Right lobe of liver (tissue), 6 donors: ENCODE measurements around the gene ATP7B. TPM values are rescaled to one million over a fixed set of nuclear protein-coding genes. Genes with fewer than 3 reads are reported as not detected.

Experiments
- ATAC-seq, 4 donors: fragments of 200-7000 bp; cut with Tn5 transposase; one replicate each; pipeline ENCODE4 v1.9.1; 2020; ENCODE audit warnings: mild to moderate bottlenecking in 4 of 4, moderate library complexity in 4 of 4
- DNase-seq, 3 donors: peaks; one replicate each; pipeline ENCODE4 v3.0.0-alpha.2; 2020
- H3K27ac ChIP-seq, 3 donors: fragments of 200-600 bp; one replicate each; pipeline ENCODE4 v1.8.0; 2022
- H3K27me3 ChIP-seq, 2 donors: fragments of 200-600 bp; one replicate each; pipeline ENCODE4 v1.8.0; 2022
- H3K36me3 ChIP-seq, 4 donors: fragments of 200-600 bp; sonication (generic) in 1 of 4; one replicate each; pipeline versions ENCODE4 v1.5.1 to v1.8.0; 2017 to 2022; ENCODE audit warnings: control low read depth in 1 of 4
- H3K4me1 ChIP-seq, 4 donors: fragments of 200-600 bp; sonication (generic) in 1 of 4; one replicate each; pipeline versions ENCODE4 v1.5.1 to v1.8.0; 2017 to 2022; ENCODE audit warnings: control low read depth in 1 of 4
- H3K4me3 ChIP-seq, 3 donors: fragments of 200-600 bp; one replicate each; pipeline ENCODE4 v1.8.0; 2022
- H3K9me3 ChIP-seq, 4 donors: fragments of 200-600 bp; sonication (generic) in 1 of 4; one replicate each; pipeline versions ENCODE4 v1.5.1 to v1.8.0; 2017 to 2022; ENCODE audit warnings: control low read depth in 1 of 4
- POLR2A ChIP-seq: fragments of 450-650 bp; IDR thresholded peaks from one replicate; pipeline ENCODE4 v1.6.1; 2017; ENCODE audit warnings: antibody characterized with exemption, mild to moderate bottlenecking
- WGBS: methylation state at CpG from one replicate; pipeline ENCODE4 v1.1.6; 2018; ENCODE audit warnings: low coverage, low lambda C conversion rate; ENCODE audit not compliant: insufficient coverage; ENCODE audit errors: missing lambda C conversion rate; 5-methylcytosine and 5-hydroxymethylcytosine counted together
- intact Hi-C, 2 donors: fragments of 100-400 bp; cut with DNase I; formaldehyde crosslinking; loops; one replicate each; pipeline versions ENCODE4 v1.11.2 to v1.14.1; 2022
- total RNA-seq, 6 experiments: library from RNA; depleted of rRNA in 2 of 6; stranded (reverse); fragments of >200 nt in 2 of 6; fragmentation: NEBNext Ultra II Directional in 3 of 6; extraction: Animal tissue kit (Norgen Biotek cat#: 25700) in 3 of 6; gene quantifications; one replicate each; pipeline versions ENCODE4 v1.1.0 to v1.2.4, GENCODE V29; 2016 to 2023
- TF ChIP-seq, protein P1 (sequence below), 4 donors: fragments of 200-600 bp in 3 of 4; fragments of 450-650 bp in 1 of 4; IDR thresholded peaks; one replicate each; pipeline versions ENCODE4 v1.5.1 to v1.8.0; 2016 to 2022; ENCODE audit warnings: antibody characterized with exemption in 4 of 4, mild to moderate bottlenecking in 2 of 4
- donor health status: DM: no; HTN: yes; CAD: no.
- donor health status: DM: no; HTN: no; CAD: no.
- donor health status: DM: no; HTN: no; CAD: no.
- donor health status: DM: no; HTN: yes; CAD: no.
- donor health status: DM: no; HTN: yes; CAD: no.

ATP7B gene
- total RNA-seq, 6 experiments from 2014 or later = 17.1 to 27.6 (median 21.6) TPM

DNA sequence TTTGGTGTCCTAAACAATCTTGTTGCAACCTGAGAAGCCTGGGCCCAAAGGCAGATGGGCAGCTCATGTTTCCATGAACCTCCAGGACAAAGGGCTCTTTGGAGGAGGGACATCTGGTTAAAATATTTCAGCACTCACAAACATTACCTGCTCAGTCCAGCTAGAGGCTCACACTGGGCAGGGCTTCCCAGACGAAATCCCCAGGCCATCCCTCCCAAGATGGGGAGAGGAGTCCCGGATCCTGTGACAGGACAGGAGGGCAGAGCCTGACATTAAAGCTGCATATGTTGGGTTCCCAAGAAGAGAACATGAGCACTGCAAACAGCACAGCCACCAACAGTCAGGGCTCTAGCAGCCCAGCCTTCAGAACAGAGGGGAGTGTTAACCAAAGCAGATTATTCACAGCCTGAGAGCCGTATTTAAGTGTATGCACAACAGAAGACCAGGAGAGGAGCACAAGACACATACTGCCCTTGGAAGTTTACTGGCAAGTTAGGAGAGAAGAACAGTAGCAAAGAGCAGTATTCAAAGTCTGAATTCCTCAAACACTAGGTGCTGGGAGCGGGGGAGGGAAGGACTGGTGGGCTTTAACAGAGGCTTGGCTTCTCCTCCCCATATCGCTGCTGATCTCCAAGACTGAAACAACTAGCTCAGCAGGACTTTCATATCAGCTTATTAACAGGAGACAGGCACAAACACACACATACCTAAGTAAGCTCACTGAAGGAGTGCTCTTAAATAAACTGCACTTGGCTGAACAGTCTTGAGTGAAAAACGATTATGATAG, 12.3 kb downstream of the ATP7B start:
- Histone ChIP-seq H3K36me3 (no peaks in the 10 kb centered on the region), H3K9me3 (no peaks in the 10 kb centered on the region), H3K4me1 (peaks cover 0 to 60% (median 25%) of the 10 kb centered on the region in 4 donors), H3K27me3 (no peaks in the 10 kb centered on the region), H3K4me3 (no peak overlapping the region), H3K27ac (peak overlapping the region; percentile 39 to 86 (median 75))
- intact Hi-C loops = no loop called here
- ATAC-seq (peak; percentile 40 to 66 (median 53)), DNase-seq (peak in 1 of 3 donors; percentile 68)
- peak; percentile 47 for TF ChIP-seq POLR2A
- TF ChIP-seq, protein P1, sequence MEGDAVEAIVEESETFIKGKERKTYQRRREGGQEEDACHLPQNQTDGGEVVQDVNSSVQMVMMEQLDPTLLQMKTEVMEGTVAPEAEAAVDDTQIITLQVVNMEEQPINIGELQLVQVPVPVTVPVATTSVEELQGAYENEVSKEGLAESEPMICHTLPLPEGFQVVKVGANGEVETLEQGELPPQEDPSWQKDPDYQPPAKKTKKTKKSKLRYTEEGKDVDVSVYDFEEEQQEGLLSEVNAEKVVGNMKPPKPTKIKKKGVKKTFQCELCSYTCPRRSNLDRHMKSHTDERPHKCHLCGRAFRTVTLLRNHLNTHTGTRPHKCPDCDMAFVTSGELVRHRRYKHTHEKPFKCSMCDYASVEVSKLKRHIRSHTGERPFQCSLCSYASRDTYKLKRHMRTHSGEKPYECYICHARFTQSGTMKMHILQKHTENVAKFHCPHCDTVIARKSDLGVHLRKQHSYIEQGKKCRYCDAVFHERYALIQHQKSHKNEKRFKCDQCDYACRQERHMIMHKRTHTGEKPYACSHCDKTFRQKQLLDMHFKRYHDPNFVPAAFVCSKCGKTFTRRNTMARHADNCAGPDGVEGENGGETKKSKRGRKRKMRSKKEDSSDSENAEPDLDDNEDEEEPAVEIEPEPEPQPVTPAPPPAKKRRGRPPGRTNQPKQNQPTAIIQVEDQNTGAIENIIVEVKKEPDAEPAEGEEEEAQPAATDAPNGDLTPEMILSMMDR (IDR thresholded peaks at IDR 0.05) = no peak
- WGBS = 23% methylated on average over 6 of the region's 6 CpGs

DNA sequence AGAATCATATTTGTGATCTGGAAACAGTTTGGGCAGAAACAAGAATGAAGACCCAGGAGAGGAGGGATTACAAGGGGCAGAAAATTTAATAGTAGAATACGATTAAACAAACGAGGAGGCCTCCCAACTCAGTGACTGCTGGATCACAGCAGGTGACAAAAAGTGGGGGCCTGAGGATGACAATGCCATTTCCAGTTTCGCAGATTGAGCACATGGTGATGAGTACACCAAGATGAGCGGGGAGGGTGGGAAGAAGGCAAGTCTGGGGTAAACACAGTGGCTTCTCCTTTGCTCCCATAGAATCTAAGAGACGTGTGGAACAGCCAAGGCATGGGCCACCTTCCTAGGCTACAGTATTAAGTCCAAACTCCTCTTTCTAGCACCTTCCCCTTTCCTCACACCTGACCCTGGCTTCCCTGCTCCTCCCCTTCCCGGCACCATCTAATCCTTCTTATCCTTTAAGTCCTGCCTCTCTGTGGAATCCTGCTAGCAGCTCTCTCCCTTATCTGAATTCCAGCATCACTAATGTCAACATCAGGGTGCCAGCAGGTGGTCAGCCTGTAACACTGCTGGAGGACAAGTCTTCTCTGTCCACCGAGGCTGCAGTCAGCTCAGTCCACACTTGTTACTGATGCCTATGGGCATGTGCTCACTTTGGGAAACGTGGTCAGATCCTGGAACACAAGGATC, 13.5 kb downstream of the ATP7B start:
- ATAC-seq = peak; percentile 7 to 30 (median 22)

DNA sequence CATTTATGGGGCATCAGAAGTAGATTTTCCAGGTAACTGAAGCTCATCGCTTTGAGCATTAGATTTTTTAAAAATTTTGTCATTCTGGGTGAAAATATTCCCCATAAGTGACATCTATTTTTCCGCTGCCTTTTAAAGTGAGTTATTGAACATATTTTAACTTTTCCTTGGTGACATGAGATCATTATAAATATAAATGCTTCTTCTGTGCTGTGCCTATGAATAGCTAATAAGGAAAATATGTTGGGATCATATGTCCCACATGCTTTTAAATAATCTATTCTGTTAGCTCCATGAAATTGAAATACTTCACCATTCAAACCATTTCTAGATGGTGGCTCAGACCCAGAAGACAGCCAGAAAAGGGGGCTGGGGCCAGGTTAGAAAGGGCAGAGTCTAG, 14.1 kb downstream of the ATP7B start:
- Histone ChIP-seq H3K27ac (peak overlapping the region in 1 of 3 donors; percentile 75), H3K9me3 (no peaks in the 10 kb centered on the region), H3K27me3 (no peaks in the 10 kb centered on the region), H3K36me3 (no peaks in the 10 kb centered on the region), H3K4me3 (no peak overlapping the region), H3K4me1 (peaks cover 0 to 68% (median 25%) of the 10 kb centered on the region in 4 donors)
- ATAC-seq = no peak
- 96% methylated on average over 2 of the region's 2 CpGs for WGBS
- intact Hi-C loops = no loop called here
- no peak for DNase-seq
- TF ChIP-seq, protein P1 (IDR thresholded peaks at IDR 0.05) = no peak
- no peak for TF ChIP-seq POLR2A

More for the DNA sequence above, 13.5 kb downstream of the ATP7B start:
- 63% methylated on average over 6 of the region's 8 CpGs for WGBS
- Histone ChIP-seq H3K36me3 (no peaks in the 10 kb centered on the region), H3K27ac (peak overlapping the region in 2 of 3 donors; percentile 75 to 86), H3K27me3 (no peaks in the 10 kb centered on the region), H3K4me3 (no peak overlapping the region), H3K9me3 (no peaks in the 10 kb centered on the region), H3K4me1 (peaks cover 0 to 68% (median 25%) of the 10 kb centered on the region in 4 donors)
- DNase-seq = no peak
- TF ChIP-seq, protein P1 (IDR thresholded peaks at IDR 0.05) = no peak
- no peak for TF ChIP-seq POLR2A
- intact Hi-C loops = no loop called here

DNA sequence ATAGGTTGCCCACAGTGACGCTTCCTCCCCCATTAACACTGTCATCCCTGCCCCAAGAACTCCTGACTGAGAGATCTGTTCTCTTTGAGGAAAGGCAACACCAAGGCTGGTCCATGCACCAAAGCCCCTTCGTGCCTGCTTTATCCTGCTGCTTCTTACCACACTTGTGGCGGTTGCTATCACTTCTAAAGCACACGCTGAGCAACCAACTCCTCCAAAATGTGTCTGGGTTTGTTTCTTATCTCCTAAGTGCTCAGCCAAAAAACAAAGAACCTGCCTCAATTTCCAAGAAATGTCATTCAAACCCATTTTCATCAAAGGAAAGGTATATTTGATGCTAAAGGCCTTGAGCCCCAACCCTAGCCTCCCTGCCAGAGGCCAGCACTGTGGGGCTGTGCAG, 14.6 kb downstream of the ATP7B start:
- peaks cover 0 to 68% (median 25%) of the 10 kb centered on the region in 4 donors for H3K4me1 ChIP-seq
- intact Hi-C loops = no loop called here
- H3K27ac ChIP-seq = peak overlapping the region in 2 of 3 donors; percentile 75 to 78
- no peaks in the 10 kb centered on the region for H3K27me3 ChIP-seq
- 84% methylated on average over 3 of the region's 4 CpGs for WGBS
- H3K36me3 ChIP-seq = no peaks in the 10 kb centered on the region
- H3K9me3 ChIP-seq = no peaks in the 10 kb centered on the region
- no peak for DNase-seq
- H3K4me3 ChIP-seq = no peak overlapping the region
- no peak for ATAC-seq
- TF ChIP-seq, protein P1 (IDR thresholded peaks at IDR 0.05) = no peak
- TF ChIP-seq POLR2A = no peak
